BJ (cell line): ENCODE results near the gene MFAP4. TPM values are rescaled to one million over a fixed set of nuclear protein-coding genes. Genes with fewer than 3 reads are reported as not detected.

Experiments
- CTCF ChIA-PET: fragments of 350-600 bp; formaldehyde crosslinking; extraction: SDS; loops from one replicate; lab custom pipeline; 2021; ENCODE audit warnings: antibody characterized with exemption, inconsistent platforms; lab: Yijun Ruan, JAX
- POLR2A ChIA-PET: fragments of 300-600 bp; sonication (Branson Sonifier 250); formaldehyde crosslinking; extraction: SDS; loops from one replicate; lab custom pipeline; 2021; ENCODE audit warnings: antibody characterized with exemption; lab: Charles Lee
- DNase-seq: peaks from one replicate; pipeline ENCODE4 v3.0.0-alpha.2; 2011; ENCODE audit warnings: low read depth
- H3K27me3 ChIP-seq: 2 replicates; pipeline ENCODE4 v1.6.0; 2011; ENCODE audit warnings: low read length; ENCODE audit not compliant: control insufficient read depth, insufficient read depth
- H3K36me3 ChIP-seq: 2 replicates; pipeline ENCODE4 v1.5.1; 2011; ENCODE audit warnings: low read length; ENCODE audit not compliant: control insufficient read depth, insufficient read depth
- H3K4me3 ChIP-seq: 2 replicates; pipeline ENCODE4 v1.5.1; 2011; ENCODE audit warnings: low read depth, mild to moderate bottlenecking, control low read depth, low read length
- CTCF ChIP-seq: IDR thresholded peaks from 2 replicates; pipeline ENCODE4 v1.5.1; 2011; ENCODE audit warnings: low read depth, mild to moderate bottlenecking, control low read depth, inconsistent platforms, low read length, moderate library complexity; ENCODE audit not compliant: insufficient read depth
- polyA plus RNA-seq: library from polyadenylated mRNA; depleted of rRNA; stranded (reverse); fragments of >200 nt; gene quantifications from 2 replicates; pipeline ENCODE4 v1.2.3, GENCODE V29; 2011

MFAP4 gene
- polyA plus RNA-seq, 1 experiment: 86.8 TPM

DNA sequence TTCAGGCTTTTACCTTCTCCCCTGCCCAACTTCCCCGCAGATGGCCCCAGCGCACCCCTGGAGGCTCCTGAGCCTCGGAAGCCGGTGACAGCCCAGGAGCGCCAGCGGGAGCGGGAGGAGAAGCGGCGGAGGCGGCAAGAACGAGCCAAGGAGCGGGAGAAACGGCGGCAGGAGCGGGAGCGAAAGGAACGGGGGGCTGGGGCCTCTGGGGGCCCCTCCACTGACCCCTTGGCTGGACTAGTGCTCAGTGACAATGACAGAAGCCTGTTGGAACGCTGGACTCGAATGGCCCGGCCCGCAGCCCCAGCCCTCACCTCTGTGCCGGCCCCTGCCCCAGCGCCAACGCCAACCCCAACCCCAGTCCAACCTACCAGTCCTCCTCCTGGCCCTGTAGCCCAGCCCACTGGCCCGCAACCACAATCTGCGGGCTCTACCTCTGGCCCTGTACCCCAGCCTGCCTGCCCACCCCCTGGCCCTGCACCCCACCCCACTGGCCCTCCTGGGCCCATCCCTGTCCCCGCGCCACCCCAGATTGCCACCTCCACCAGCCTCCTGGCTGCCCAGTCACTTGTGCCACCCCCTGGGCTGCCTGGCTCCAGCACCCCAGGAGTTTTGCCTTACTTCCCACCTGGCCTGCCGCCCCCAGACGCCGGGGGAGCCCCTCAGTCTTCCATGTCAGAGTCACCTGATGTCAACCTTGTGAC lies 5.1 kb downstream of the MFAP4 start:
- TF ChIP-seq CTCF: no peak
- ChIA-PET CTCF (no interaction called here), POLR2A (no interaction called here)
- DNase-seq: no peak
- Histone ChIP-seq H3K27me3 (no peaks in the 10 kb centered on the region), H3K36me3 (peaks cover 40% of the 10 kb centered on the region), H3K4me3 (no peak overlapping the region)

DNA sequence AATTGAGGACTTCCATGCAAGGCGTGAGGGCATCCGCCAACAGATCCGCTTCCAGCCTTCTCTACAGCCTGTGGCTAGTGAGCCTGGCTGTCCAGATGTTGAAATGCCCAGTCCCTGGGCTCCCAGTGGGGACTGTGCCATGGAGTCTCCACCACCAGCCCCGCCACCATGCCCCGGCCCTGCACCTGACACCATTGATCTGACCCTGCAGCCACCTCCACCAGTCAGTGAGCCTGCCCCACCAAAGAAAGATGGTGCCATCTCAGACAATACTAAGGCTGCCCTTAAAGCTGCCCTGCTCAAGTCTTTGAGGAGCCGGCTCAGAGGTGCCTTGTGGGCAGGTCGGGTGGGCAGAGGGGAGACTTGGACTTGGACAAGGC lies 5.6 kb downstream of the MFAP4 start:
- Histone ChIP-seq H3K36me3 (peaks cover 40% of the 10 kb centered on the region), H3K27me3 (no peaks in the 10 kb centered on the region), H3K4me3 (no peak overlapping the region)
- TF ChIP-seq CTCF: no peak
- CTCF ChIA-PET: interaction anchor here (1.4 to 2.7 kb wide), 2 partner anchors 7 to 18 kb away, joined by 5 to 8 read pairs; partner anchors contain the start of gene B9D1
- DNase-seq: no peak
- POLR2A ChIA-PET: no interaction called here

GRCh38 chr17:19380481-19381301 lies 6.3 kb downstream of the MFAP4 start:
- DNase-seq: no peak
- ChIA-PET CTCF (interaction anchor here (0.7 to 4.0 kb wide), 6 partner anchors 8 to 67 kb away, joined by 3 to 37 read pairs (median 4); partner anchors contain the start of gene B9D1), POLR2A (no interaction called here)
- no peak for TF ChIP-seq CTCF
- peaks cover 38% of the 10 kb centered on the region for H3K36me3 ChIP-seq
- H3K27me3 ChIP-seq: no peaks in the 10 kb centered on the region
- H3K4me3 ChIP-seq: no peak overlapping the region

DNA sequence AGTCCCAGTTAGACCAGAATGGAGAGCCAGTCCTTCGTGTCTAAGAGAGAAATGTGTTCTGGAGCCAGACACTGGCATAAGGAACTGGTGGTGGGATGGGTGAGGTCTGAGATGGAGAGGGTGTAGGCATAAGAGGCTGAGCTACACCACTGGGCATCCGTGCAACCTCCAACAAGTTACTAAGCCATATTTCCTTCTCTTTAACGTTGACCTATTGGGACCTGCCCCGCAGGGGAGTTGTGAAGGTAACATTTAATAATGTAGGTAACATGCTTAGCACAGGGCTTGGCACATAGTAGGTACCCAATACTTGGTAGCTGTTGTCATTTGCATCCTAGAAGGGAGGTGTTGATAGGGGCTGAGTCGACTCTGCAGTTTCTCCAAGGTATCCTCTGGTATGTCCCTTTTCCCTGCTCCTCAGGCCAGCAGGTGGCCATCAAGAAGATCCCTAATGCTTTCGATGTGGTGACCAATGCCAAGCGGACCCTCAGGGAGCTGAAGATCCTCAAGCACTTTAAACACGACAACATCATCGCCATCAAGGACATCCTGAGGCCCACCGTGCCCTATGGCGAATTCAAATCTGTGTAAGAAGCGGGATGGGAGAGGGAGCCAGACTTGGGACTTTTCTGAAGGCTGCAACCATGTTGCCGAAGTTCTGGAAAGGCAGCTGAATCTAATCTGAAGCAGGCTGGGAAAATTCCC lies 7.5 kb downstream of the MFAP4 start:
- no peak for TF ChIP-seq CTCF
- Histone ChIP-seq H3K36me3 (peaks cover 35% of the 10 kb centered on the region), H3K27me3 (no peaks in the 10 kb centered on the region), H3K4me3 (peak overlapping the region; percentile 85)
- ChIA-PET CTCF (interaction anchor here (0.7 to 4.0 kb wide), 7 partner anchors 9 to 68 kb away, joined by 3 to 37 read pairs (median 3); partner anchors contain the start of gene B9D1), POLR2A (no interaction called here)
- no peak for DNase-seq
